SKM-1 (cell line): ENCODE data around the gene MED29.
A peak's percentile ranks its signal among the peaks of the same experiment; 100 is the strongest.

Experiments
- DNase-seq: peaks from one replicate; lab custom pipeline; 2025; ENCODE audit not compliant: unreplicated experiment; lab: John Stamatoyannopoulos, UW

MED29 gene

GRCh38 chr19:39397360-39398296, 6.5 kb downstream of the MED29 start:
- peak; percentile 77 for DNase-seq

- peak; percentile 73 for DNase-seq
These were observed 7.2 kb downstream of the MED29 start for GRCh38 chr19:39398297-39398864.

- DNase-seq = no peak
These were observed 8.5 kb downstream of the MED29 start for GRCh38 chr19:39399668-39400050.

- no peak for DNase-seq
These were observed 8.9 kb downstream of the MED29 start for GRCh38 chr19:39400061-39400460.

DNA sequence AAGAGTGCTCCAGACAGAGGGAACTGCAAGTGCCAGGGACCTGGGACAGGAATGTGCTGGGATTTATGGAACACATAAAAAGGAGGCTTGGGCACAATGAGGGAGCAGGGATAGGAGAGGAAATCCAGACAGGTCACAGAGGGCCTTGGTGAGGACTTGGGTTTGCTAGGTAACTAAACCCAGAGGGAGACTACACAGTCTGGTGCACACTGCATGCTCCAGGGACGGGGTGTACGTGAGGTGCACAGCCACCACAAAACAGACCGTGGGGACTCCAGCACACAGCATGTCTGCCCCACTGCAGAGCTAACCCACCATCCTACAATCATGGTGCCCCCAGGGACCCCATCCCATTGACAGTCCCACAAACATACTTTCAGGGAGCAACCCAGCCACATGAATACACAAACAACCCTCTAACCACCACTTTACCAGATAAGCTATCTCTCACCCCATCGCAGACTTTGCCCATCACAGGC, 9.9 kb downstream of the MED29 start:
- no peak for DNase-seq

DNA sequence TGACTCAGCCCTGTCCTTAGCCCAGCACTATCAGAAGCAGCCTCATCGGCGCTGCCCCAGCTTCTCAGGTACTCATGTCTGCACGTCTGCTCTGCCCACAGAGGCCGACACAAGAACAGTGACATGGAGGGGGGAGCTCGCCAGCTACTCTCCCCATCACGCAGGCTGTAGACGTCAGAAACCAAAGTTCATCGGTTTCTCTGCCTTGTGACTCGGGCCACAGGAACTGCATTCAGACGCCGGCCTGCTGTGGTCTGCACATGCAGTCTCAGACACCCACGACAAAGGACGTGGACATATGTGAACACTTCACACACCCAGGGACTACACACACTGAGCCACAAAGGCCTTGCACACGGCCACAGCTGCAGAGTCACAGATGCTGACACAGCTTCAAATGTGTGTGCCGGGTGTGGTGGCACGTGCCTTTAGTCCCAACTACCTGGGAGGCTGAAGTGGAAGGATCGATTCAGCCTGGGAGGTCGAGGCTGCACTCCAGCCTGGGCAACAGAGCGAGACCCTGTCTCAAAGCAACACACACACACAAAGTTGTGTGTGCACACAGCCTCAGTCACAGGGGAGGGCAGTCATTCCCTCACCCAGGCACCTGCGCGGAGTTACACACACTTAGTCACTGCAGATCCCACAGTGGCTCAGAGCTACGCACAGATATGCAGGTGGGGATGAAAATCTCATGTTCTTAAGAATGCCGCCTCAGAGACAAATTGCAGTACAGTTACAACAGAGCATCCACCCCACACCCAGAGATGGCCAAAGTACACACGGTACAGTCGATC, 10.6 kb downstream of the MED29 start:
- no peak for DNase-seq

- peak; percentile 67 for DNase-seq
These were observed 11.4 kb downstream of the MED29 start for GRCh38 chr19:39402346-39403300.

DNA sequence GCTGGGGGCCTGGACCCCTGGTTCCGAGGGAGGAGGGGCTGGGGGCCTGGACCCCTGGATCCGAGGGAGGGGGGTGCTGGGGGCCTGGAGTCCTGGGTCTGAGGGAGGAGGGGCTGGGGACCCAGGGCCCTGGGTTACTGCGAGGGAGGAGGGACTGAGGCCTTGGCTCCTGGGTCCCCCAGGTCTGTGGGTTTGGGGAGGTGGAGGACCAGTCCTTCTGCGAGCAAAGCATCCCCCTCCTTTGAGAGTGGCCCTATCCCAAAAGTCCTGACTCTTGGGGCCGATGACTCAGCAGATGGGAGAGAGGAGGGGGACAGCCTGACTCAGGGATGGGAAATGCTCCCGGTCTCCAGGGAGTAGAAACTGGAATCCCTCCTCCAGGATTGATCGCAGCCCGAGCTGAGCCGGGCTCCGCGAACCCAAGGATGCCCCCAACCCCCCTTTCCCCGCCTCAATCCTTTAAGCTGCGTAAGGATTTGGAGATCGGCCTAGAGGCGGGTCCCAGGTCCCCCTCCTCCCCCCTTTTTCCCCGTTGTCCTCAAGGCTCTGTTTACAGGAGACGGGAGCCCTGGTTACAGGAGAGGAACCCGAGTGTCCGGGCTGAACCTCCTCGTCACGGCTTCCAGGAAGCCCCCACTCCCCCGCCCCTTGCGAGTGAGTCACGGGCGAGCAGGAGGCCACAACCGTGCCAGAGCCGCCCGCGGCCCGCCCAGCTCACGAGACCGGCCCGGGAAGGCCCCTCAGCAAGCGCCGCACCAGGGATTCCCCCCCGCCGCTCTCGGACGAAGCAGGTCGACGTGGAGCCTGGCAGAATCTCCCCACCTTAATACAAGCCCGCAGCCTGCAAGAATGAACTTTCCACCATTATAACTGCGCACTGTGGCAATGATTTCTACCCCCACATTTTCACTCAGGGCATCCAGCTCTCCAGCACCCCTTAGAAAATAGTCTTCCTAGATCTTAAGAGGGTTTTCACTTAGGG, 12.4 kb downstream of the MED29 start:
- peak; percentile 58 for DNase-seq

- DNase-seq = no peak
These were observed 14.2 kb downstream of the MED29 start for GRCh38 chr19:39405261-39405957.

GRCh38 chr19:39405958-39406655, 14.9 kb downstream of the MED29 start:
- DNase-seq = no peak

GRCh38 chr19:39406656-39407409, 15.7 kb downstream of the MED29 start, which contains the start of gene ZFP36:
ZFP36 (plus strand) TSS chr19:39406847; CDS start chr19:39406905, 58 bp downstream.
- DNase-seq = peak; percentile 66

- no peak for DNase-seq
These were observed 16.2 kb downstream of the MED29 start for GRCh38 chr19:39407410-39407659.

- no peak for DNase-seq
These were observed 16.6 kb downstream of the MED29 start for GRCh38 chr19:39407660-39408391.

DNA sequence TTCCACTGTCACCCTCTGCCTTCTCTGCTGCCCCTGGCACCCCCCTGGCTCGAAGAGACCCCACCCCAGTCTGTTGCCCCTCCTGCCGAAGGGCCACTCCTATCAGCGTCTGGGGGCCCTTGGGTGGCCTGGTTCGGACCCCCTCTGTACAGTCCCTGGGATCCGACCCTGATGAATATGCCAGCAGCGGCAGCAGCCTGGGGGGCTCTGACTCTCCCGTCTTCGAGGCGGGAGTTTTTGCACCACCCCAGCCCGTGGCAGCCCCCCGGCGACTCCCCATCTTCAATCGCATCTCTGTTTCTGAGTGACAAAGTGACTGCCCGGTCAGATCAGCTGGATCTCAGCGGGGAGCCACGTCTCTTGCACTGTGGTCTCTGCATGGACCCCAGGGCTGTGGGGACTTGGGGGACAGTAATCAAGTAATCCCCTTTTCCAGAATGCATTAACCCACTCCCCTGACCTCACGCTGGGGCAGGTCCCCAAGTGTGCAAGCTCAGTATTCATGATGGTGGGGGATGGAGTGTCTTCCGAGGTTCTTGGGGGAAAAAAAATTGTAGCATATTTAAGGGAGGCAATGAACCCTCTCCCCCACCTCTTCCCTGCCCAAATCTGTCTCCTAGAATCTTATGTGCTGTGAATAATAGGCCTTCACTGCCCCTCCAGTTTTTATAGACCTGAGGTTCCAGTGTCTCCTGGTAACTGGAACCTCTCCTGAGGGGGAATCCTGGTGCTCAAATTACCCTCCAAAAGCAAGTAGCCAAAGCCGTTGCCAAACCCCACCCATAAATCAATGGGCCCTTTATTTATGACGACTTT, 17.4 kb downstream of the MED29 start:
- no peak for DNase-seq

- DNase-seq = no peak
These were observed 18.2 kb downstream of the MED29 start for GRCh38 chr19:39409208-39410016.
